ENCODE data around the gene CUL9. TPM values are rescaled to one million over a fixed set of nuclear protein-coding genes. Genes with fewer than 3 reads are reported as not detected.

The CUL9 gene
- total RNA-seq, 2 donors from 2014 or later: 14.6 to 17.4 TPM

GRCh38 chr6:43247114-43247999 lies 65.4 kb downstream of the CUL9 start:
- intact Hi-C loops (cut with DNase I): no loop called here
- ATAC-seq: peak; percentile 96 to 97
- peak; percentile 85 for DNase-seq

DNA sequence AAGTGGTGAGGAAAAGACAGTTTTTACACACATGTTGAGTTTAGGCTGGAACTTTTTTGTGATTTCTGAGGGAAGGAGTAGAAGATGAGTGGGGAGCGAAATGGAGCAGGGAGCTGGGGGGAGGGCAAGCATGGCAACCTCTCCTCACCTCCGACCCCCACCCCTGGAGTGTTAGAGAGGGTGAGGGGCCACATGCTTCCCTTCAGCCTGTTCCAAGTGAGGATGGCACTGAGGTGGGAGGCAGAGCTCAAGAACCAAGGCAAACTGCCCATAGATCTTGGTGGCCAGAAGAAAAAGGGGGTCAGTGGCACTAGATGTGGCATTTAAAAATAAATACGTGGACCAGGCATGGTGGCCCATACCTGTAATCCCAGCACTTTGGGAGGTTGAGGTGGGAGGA lies 66.1 kb downstream of the CUL9 start:
- intact Hi-C loops (cut with DNase I): no loop called here
- ATAC-seq (no peak), DNase-seq (no peak)

DNA sequence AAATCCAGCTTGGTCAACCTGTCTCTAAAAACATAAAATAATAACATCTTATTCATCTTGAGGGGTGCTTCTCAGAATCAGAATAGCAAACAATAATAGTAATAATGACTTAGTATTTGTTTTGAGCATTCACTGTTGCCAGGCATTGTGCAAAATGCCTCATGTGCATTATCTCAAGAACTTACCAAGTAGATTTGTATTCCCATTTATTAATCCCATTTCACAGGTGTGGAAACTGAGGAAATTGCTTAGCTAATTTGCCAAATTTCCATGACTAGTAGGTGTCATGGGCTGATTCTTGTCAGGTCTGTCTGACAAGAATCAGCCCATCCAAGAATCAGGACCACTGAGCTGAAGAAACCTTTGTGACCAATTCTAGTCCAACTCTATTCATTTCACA lies 66.8 kb downstream of the CUL9 start:
- intact Hi-C loops (cut with DNase I): no loop called here
- no peak for DNase-seq
- ATAC-seq: no peak

DNA sequence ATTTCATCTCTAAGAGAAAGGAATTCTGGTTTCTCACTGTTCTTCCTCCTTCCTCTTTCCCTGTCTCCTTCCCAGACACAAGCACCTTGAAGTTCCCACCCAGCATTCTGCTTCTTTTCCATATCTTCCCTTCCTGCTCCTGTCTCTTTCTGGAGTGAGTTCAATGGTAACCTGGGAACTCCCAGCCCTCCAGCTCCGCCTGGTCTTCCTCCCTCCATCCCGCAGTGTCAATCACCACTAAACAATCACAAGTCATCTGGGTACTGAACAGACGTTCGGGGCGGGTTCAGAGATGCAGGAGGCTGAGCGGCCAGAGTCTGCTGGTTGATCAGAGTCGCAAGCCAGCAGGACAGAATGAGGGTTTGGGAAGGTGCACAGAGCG lies 69.0 kb downstream of the CUL9 start:
- DNase-seq (no peak), ATAC-seq (no peak)
- intact Hi-C loops (cut with DNase I): no loop called here

DNA sequence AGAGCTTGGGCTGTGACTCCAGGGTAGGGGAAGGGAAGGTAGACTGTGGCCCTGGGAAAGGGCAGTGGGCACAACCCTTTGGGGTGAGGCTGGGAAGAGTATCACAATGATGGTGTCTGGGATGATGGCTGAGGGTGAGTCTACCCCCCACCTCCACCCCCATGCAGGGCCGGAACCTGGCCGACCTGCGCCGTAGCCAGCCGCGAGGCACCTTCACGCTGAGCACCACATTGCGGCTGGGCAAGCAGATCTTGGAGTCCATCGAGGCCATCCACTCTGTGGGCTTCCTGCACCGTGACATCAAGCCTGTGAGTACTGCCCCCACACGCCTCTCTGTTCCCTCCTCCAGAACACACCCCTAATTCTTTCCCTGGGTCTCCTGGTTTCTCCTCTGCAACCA lies 71.4 kb downstream of the CUL9 start:
- DNase-seq: no peak
- no peak for ATAC-seq
- intact Hi-C loops (cut with DNase I): no loop called here

- intact Hi-C loops (cut with DNase I): no loop called here
- ATAC-seq: no peak
Measured at GRCh38 chr6:43254138-43254817, 72.3 kb downstream of the CUL9 start.

GRCh38 chr6:43254846-43255245 lies 72.8 kb downstream of the CUL9 start:
- ATAC-seq (no peak), DNase-seq (no peak)
- intact Hi-C loops (cut with DNase I): no loop called here

More at GRCh38 chr6:43254138-43254817, 72.3 kb downstream of the CUL9 start:
- no peak for DNase-seq

GRCh38 chr6:43255408-43256054 lies 73.5 kb downstream of the CUL9 start:
- intact Hi-C loops (cut with DNase I): no loop called here
- no peak for ATAC-seq
- DNase-seq: no peak

DNA sequence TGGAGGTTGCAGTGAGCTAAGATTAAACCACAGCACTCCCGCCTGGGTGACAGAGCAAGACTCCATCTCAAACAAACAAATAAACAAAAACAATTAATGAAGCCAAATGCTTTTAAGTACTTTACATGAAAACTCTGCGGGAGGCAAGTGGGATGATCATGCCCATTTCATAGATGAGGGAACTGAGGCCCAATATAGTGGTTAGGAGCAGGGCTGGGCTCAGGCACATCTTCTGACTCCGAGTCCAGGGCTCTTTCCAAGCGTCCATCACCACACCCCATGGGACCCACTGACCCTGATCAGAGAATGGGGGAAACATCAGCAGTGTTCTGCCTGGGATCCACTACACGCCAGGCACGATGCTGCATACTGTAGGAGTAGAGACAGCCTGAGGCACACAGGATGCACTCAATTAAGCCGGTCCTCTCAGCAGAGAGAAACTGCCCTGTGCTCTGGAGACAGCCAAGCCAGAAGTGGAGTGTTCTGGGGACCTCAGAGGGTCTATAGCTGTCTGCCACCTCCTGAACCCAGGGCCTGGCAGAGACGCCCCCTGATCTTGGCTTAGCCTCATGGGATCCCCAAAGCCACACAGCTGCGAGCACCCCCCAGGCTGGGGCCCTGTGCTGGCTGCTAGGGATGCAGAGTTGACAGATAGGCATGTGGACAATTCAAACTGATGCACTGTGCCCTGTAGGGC lies 74.8 kb downstream of the CUL9 start:
- intact Hi-C loops (cut with DNase I): no loop called here
- no peak for ATAC-seq
- DNase-seq: no peak

GRCh38 chr6:43257367-43258145 lies 75.6 kb downstream of the CUL9 start:
- intact Hi-C loops (cut with DNase I): no loop called here
- no peak for DNase-seq
- no peak for ATAC-seq

DNA sequence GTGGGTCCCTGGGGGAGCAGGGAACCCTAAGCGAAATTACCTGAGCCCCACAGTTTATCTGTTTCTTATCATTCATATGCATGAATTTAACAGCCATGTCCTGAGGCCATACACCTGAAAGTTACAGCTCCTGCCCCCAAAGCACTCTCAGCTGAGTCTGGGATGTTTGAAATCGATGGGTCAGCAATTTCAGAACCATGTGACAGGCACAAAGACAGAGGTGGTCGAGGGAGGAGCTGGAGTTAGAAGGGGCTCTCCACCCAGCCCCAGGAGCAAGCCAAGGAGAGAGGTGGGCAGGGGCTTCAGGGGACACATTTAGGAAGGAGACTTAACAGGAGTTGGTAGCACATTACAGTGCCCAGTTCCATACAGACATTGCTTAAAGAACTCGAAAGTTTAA lies 76.2 kb downstream of the CUL9 start:
- intact Hi-C loops (cut with DNase I): no loop called here

DNA sequence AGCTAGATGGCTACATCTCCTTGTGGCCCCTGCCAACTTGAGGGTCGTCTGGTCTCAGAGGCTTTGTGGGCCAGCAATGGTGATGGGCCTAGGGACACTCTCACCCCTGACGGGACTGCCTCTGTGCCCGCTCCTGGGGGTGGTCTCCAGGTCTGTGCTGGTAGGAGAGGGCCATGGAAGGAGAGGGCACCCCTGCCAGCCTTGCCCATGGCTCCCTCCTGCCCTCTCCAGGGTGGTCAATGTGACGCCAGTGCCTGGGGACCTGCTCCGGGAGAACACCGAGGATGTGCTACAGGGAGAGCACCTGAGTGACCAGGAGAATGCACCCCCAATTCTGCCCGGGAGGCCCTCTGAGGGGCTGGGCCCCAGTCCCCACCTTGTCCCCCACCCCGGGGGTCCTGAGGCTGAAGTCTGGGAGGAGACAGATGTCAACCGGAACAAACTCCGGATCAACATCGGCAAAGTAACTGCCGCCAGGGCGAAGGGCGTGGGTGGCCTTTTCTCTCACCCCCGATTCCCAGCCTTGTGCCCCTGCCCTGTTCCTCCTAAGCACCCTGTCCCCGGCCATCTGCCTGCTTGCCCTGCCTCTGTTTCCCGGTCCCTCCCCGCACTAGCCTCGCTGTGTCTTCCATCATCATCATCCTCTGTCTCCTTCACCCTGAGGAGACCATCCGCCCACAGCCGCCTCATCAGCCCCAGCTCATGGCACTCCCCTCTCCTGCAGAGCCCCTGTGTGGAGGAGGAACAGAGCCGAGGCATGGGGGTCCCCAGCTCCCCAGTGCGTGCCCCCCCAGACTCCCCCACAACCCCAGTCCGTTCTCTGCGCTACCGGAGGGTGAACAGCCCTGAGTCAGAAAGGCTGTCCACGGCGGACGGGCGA lies 77.1 kb downstream of the CUL9 start:
- no peak for ATAC-seq
- intact Hi-C loops (cut with DNase I): no loop called here
- DNase-seq: no peak

More for the DNA sequence above, 76.2 kb downstream of the CUL9 start:
- ATAC-seq (no peak), DNase-seq (no peak)

DNA sequence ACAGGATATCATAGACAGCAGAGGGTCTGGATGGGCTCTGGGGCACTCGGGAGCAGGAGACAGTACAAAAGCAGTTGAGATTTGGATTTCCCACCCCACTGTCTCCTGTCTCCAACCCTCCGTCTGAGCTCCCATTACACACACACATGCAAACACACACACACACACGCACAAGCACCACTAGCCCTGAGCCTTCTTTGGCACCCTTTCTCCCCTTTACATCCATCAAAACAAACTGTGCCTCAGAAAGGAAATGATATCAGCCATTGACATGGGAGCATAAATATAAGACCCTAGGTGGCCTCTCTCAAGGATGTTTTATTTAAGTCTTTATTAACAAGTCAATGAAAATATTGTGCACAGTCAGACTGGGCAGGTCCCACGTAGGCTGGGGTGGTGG lies 78.8 kb downstream of the CUL9 start:
- intact Hi-C loops (cut with DNase I): loop anchor here (5.0 to 10.0 kb wide), 2 partner anchors 77 to 234 kb away; no protein-coding TSS in a partner anchor

GRCh38 chr6:43261198-43261597 lies 79.2 kb downstream of the CUL9 start:
- intact Hi-C loops (cut with DNase I): loop anchor here (5.0 to 10.0 kb wide), 2 partner anchors 76 to 234 kb away; no protein-coding TSS in a partner anchor
- ATAC-seq (no peak), DNase-seq (no peak)

More for the DNA sequence above, 78.8 kb downstream of the CUL9 start:
- ATAC-seq (no peak), DNase-seq (no peak)

GRCh38 chr6:43262000-43262779 lies 80.2 kb downstream of the CUL9 start:
- DNase-seq: no peak
- no peak for ATAC-seq
- intact Hi-C loops (cut with DNase I): loop anchor here (2.0 to 10.0 kb wide), 3 partner anchors 73 to 233 kb away; no protein-coding TSS in a partner anchor

DNA sequence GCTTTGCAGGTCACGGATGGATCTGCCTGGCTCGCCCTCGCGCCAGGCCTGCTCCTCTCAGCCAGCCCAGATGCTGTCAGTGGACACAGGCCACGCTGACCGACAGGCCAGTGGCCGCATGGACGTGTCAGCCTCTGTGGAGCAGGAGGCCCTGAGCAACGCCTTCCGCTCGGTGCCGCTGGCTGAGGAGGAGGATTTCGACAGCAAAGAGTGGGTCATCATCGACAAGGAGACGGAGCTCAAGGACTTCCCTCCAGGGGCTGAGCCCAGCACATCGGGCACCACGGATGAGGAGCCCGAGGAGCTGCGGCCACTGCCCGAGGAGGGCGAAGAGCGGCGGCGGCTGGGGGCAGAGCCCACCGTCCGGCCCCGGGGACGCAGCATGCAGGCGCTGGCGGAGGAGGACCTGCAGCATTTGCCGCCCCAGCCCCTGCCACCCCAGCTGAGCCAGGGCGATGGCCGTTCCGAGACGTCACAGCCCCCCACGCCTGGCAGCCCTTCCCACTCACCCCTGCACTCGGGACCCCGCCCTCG lies 80.9 kb downstream of the CUL9 start:
- DNase-seq (no peak), ATAC-seq (no peak)
- intact Hi-C loops (cut with DNase I): loop anchor here (2.0 to 10.0 kb wide), 3 partner anchors 72 to 232 kb away; no protein-coding TSS in a partner anchor
